Left ventricle myocardium superior (tissue), 1 donor: ENCODE measurements around the gene INSYN2B. TPM values are rescaled to one million over a fixed set of nuclear protein-coding genes. Genes with fewer than 3 reads are reported as not detected.
A peak's percentile ranks its signal among the peaks of the same experiment; 100 is the strongest.
"Not testable (repeated sequence)": the region's sequence is repeated elsewhere in the genome, so short reads cannot be mapped to it uniquely, and the experiment has no call there.

Source experiments
- ATAC-seq: fragments of 200-7000 bp; cut with Tn5 transposase; one replicate; pipeline ENCODE4 v1.9.1; 2020; ENCODE audit warnings: mild to moderate bottlenecking, moderate library complexity
- DNase-seq: peaks from one replicate; pipeline ENCODE4 v3.0.0-alpha.2; 2020
- intact Hi-C: fragments of 100-400 bp; cut with micrococcal nuclease; formaldehyde crosslinking; loops from one replicate; pipeline ENCODE4 v1.11.0; 2022
- total RNA-seq: library from RNA; stranded (reverse); fragmentation: NEBNext Ultra II Directional; extraction: Animal tissue kit (Norgen Biotek cat#: 25700); gene quantifications from one replicate; pipeline ENCODE4 v1.2.1, GENCODE V29; 2021
- donor health status: DM: no; HTN: yes; CAD: no; lungs with severe emphysema.

INSYN2B gene
- total RNA-seq, 1 donor from 2014 or later, result 0.50 TPM

DNA sequence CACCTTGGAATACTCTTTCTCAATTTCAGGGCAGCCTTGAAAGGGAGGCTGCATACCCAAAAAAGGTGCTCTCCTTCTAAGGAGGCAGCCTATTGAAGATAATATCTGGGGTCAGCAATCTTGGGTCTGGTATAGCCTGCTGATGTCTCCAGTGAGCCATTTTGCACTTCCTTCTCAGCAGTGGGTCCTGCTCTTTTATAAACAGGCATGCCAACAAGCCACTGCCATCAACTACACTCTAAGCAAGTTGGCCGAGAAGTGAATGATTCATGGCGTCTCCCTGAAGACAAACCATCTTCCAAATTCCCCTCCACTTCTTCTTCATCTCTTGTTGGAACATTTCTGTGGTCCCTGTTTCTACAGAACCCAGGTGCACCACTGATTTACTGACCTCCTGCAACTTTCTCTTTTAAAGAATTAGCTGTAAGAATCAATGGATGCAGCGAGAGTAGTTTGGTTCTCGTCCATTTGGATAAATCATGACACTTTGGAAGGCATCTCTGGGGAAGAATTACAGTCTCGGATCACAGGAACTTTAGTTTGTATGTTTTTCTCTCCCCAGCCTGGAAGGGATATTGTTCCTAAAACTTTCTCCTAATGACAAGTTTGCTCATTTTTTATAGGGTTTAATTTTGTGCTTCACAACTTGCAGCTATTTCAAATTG is 108.3 kb downstream of the INSYN2B start:
- ATAC-seq (no peak), DNase-seq (no peak)
- intact Hi-C loops, result no loop called here

DNA sequence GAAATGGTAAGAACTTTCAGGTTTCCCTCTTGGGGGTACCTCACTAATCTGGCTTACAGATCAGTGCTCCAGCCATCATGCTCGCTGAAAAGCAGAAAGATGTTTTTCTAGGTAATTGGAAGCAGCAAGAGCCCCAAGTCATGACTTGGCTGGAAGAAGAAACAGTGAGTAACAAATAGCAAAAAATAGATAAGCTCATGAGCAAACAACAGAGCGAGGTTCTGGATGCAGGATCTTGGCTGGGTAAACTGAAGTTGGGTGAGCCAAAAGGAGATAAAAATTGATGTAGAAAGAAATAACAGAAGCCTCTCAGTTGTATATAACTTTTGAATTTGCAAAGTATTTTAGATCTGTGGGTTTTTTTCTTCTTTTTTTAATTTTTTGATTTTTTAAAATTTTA is 110.1 kb downstream of the INSYN2B start:
- ATAC-seq (peak; percentile 9), DNase-seq (no peak)
- intact Hi-C loops, result no loop called here

DNA sequence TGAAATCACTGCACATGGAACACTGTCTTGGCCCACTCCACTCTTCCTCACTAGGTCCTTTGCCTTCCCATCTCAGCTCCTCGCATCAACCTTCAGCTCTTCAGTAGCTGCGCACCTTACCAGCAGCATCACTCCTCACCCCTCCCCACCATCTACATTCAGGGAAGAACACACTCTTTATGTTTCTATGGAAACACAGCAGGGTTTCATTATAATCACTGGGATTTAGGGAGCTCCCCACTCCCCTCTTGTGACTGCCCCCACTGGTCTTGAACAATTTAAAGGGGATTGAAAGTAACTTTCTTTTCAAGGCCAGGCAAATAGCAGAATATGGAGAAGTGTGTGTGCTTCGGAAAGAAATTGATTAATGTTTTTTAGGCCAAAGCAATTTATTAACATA is 111.2 kb downstream of the INSYN2B start:
- ATAC-seq (no peak), DNase-seq (no peak)
- intact Hi-C loops, result no loop called here

DNA sequence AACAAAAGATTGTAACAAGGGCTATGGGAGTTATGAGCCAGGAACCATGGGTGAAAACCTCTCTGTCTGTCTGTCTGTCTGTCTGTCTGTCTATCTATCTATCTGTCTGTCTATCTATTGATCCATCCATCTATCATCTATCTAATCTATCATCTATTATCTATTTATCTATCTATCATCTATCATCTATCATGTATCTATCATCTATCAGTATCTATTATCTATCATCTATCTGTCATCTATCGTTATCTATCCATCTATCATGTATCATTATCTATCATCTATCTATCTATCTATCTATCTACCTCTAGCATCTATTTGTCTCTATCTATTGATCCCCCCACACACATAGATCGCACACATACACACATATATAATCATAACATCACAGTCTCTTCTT is 112.9 kb downstream of the INSYN2B start:
- DNase-seq (no peak), ATAC-seq (no peak)
- intact Hi-C loops, result no loop called here

DNA sequence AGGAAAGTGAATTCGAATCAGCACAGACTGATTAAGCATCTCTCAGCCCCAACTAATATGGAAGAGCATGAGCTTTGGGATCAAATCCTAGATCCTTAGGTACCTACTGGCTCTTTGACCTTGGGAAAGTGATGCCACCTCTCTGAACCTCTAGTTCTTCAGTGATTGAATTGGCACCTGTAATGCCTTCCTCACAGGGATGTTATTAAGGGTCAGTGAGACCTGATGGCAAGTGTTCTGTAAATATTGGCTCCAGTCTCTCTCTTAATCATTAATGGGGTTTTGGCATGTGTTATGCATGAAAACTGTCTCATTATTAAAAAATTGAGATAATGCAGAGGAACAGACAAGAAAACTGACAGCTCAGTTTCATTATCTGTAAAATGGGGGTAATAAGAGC is 115.8 kb downstream of the INSYN2B start:
- DNase-seq (no peak), ATAC-seq (no peak)
- intact Hi-C loops, result no loop called here

DNA sequence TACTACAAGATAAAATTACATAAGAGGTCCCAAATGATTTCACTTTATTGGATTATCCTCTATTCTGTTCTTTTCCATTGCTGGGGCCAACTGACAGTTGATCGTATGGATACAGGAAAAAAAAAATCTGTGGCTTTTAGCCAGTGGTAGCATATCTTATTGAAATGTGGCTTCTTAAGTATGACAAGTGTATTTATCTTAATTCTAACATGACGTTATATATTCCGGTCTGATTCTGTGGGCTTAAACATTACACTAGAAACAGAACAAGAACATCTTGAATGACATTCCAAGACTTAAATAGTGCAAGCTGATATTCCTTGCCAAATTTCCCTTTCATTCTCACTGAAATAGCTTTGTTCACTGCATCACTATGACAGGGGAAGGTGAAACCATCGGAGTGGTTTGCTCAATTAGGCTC is 117.9 kb downstream of the INSYN2B start:
- ATAC-seq (no peak), DNase-seq (no peak)
- intact Hi-C loops, result no loop called here

DNA sequence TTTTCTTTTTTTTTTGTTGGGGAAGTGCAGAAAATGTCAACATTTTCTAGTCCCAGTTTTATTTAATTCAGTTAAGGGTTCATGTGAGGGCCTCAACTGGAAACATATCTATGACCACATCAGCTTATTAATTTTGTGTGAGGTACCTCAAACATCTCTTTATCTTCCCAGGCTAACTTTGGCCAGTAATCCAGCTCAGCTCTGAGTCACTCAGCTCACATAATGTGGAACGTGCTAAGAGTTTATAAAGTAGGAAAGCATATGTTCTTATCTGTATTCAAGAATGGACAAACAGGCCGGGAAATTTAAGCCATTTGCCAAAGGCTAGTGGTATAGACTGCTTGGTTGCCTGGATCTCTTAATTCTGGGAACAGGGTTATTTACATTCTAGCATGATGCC is 118.4 kb downstream of the INSYN2B start:
- DNase-seq (no peak), ATAC-seq (no peak)
- intact Hi-C loops, result no loop called here

DNA sequence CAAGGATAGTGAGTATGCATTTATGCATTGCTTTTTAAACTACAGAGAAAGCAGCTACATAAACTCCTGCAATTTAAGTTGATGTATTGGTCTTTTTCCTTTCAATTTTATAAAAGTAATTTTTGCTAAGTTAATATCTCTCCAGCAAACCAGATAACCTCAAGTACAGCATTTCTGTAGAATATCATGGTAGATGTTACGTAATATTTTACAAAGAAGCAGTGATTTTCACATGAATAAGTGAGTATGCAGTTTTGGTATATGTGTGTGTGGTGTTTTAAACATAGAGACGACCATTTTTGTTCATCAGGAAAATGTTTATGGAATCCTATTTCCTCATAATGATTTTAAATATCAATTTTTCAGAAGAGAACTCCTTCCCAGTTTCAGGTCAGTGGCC is 118.9 kb downstream of the INSYN2B start:
- intact Hi-C loops, result no loop called here
- DNase-seq (no peak), ATAC-seq (no peak)

DNA sequence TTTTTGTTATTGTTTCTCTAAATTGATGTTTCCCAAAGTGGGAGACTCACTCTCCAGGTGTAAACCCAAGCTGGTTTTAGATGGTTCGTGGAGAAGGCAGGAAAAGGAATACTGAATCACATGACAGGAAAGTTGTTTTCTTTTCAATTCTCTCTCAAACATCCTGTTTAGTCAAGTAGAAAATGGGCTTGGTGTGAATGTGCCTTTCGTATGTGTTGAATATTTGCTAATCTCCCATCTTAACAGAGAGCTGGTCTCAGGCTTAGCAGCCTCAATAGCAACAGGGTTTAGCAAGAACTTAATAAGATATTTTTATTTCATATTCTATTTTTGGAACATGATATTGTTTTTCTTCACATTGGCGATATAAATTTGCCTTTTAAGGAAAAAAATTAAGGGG is 119.7 kb downstream of the INSYN2B start:
- intact Hi-C loops, result no loop called here
- DNase-seq (no peak), ATAC-seq (no peak)

DNA sequence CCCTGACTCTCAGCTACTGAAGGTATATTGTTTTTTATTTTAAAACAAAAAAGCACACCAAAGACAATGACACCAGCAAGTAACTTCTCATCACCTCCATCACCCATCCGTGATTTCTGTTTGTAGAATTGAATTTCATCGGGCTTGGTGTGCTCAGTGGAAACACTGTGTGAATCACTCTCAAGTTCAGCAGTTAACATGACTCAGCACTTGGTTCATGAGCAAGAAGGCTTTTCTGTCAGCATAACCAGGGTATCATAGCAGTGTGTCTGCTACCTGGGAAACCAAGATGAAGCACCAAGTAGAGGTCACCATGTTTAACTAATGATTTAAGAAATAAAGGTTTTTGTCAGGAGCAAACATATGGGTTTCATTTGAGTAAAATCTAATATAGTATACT is 123.7 kb downstream of the INSYN2B start:
- intact Hi-C loops, result no loop called here
- no peak for DNase-seq
- ATAC-seq, result no peak

DNA sequence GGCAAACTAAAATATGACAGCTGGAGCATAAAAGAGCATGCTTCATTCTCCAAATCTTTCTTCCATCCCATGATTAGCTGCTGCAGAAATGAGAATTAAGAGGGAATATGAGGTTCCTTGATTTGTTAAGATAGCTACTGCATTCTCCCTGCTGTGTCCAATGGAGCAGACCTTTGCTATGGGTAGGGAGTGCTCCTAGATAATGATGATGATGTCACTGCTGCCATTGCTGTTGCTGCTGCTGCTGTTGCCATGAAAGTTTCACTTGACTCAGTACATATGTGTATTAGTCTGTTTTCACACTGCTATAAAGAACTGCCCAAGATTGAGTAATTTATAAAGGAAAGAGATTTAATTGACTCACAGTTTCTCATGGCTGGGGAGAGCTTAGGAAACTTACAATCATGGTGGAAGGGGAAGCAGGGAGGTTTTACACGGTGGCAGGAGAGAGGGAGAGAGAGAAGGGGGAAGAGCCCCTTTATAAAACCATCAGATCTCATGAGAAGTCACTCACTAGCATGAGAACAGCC is 128.9 kb downstream of the INSYN2B start:
- no peak for DNase-seq
- intact Hi-C loops, result no loop called here
- ATAC-seq, result no peak

DNA sequence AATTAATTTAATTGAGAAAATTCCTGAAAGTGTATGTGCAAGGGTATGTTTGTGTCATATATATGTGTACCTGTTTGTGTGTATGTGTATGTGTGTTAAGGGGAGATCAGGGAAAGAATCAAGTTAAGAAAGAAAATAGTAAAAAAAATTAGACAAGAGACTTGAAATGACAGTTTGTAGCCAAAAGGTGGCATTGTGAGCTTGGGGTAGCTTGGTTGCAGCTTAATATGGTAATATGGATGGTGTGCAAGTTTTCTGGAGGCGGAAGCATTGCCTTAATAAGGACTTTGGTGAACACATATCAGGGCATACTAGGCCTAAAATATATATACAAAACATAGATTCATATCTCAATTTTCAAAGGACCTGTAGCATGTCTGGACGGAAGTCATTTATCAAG is 129.9 kb downstream of the INSYN2B start:
- ATAC-seq, result no peak
- intact Hi-C loops, result no loop called here
- no peak for DNase-seq

DNA sequence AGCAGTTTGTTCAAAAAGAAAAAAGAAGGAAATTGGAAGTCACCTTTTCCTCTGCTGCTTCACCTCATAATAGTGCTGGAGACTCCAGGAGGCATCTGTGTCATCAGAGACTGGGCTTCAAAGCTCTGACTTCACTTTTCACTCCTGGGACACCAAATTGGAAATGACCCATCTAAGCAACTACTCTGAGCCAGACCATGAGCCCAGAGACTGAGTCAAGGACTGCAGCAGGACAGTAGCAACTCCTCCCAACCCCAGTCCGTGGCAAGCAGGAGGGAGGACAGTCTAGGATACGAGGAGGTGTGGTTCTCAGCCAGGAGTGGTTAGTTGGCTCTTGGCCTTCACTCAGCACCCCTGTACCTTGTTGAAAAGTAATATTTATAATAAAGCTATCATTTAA is 131.5 kb downstream of the INSYN2B start:
- intact Hi-C loops, result no loop called here
- ATAC-seq (peak; percentile 48), DNase-seq (no peak)

DNA sequence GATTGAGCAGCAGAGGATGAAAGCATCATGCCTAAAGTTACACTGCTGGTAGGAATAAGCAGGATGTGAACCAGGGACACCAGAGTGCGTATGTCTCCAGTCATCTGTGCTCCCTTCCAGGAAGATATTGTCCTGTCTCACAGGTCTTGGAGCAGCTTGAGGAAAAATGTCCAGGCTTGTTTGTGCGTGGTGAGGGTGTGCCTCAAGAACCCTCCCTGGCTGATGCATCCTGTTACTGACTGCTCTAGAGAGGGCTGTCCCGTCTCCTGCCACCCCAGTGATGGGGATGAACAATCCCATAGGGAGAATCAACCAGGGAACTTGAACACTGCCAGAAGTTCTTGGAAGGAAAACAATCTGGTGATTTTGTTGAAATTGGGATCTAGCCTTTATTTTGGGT is 132.0 kb downstream of the INSYN2B start:
- intact Hi-C loops, result no loop called here
- peak; percentile 37 for ATAC-seq
- no peak for DNase-seq

DNA sequence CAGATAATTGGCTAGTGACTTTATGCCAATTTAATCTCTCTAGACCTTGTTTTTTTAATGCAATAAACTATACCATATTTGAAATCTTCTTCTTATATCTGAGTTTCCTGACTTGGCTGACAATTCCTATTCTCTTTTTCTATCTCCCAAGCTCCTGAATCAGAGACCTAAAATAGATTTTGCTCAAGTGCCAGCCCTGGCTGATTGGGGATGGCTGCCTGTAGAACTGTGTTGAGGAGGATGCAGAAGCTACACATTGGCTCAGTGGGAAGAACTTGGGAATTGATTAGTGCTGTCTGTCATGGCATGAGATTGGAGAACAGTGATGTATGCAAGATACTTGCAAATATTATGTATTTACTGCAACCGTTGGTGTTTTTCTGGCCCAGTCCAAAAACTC is 132.8 kb downstream of the INSYN2B start:
- intact Hi-C loops, result no loop called here
- no peak for DNase-seq
- peak; percentile 56 for ATAC-seq

DNA sequence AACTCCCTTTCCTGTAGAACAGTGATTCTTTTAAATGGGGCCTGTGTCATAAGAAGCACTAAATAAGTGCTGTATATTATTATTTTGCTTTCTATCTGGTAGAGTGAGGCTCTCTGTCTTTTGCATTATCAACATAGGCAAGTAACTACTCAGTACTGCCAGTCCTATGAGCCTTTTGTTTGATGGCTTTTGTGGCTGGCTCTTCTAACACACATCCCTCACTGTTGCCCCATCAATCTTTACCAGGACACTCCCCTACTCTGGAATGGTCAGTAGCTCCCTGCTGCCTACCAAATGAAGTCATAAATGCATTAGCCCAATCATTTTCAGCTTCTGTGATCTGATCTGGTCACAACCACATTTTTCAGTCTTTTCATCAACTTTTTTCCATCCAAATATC is 137.6 kb downstream of the INSYN2B start:
- intact Hi-C loops, result no loop called here
- DNase-seq, result no peak
- ATAC-seq, result no peak

DNA sequence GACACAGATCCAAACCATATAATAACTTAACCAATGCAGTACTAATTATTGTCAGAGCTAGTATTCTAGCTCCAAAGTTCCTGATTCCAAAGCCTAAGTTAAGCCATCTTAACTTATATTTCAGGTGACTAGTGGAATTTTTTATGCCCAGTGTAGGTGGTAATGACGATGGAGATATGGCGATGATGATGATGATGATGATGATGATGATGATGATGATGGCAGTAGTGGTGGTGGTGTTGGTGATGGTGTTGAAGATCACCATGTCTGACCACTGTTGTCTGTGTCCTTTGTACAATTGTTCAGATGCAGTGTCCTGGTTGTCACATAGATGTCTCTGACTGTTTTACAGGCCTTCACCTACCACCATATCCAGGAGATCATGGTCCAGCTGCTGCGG is 139.9 kb downstream of the INSYN2B start:
- no peak for DNase-seq
- intact Hi-C loops, result no loop called here

DNA sequence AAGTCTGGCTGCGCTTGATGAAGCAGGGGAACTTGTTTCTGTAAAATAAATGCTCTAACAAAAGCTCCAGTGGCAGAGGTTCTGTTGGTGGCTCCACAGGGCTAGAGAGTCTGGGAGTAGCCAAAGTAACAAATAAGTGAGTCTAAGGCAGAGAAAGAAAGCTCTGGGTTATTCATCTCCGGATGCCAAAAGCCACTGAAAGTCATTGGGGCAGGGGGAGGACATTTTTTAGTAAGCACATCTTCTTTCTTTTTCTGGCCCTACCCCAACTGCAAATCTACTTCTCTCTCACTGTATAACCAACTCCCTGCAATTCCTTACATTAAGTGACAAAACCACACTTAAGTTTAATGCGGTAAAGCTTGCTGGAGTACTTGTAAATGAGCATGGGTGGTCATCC is 141.6 kb downstream of the INSYN2B start:
- ATAC-seq (no peak), DNase-seq (no peak)
- intact Hi-C loops, result no loop called here

More for the DNA sequence above, 139.9 kb downstream of the INSYN2B start:
- ATAC-seq, result no peak

DNA sequence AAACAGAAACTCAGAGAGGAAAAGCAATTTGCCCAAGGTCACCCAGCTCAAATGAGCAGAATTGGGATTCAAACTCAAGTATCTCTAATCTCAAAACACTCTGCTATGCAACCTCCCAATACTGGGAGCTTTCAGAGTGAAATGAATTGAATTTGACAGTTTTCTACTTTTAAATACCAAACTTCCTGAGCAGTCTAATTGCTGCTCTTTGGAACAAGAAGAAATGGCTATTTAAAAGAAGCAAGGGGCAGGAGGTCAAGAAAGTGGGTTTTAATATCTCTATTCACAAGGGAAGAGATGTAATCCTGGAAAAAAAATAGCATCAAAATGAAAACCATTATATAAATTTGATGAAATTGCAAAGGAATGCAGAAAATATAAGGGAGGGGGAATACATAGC is 142.6 kb downstream of the INSYN2B start:
- DNase-seq, result no peak
- ATAC-seq, result no peak
- intact Hi-C loops, result no loop called here

DNA sequence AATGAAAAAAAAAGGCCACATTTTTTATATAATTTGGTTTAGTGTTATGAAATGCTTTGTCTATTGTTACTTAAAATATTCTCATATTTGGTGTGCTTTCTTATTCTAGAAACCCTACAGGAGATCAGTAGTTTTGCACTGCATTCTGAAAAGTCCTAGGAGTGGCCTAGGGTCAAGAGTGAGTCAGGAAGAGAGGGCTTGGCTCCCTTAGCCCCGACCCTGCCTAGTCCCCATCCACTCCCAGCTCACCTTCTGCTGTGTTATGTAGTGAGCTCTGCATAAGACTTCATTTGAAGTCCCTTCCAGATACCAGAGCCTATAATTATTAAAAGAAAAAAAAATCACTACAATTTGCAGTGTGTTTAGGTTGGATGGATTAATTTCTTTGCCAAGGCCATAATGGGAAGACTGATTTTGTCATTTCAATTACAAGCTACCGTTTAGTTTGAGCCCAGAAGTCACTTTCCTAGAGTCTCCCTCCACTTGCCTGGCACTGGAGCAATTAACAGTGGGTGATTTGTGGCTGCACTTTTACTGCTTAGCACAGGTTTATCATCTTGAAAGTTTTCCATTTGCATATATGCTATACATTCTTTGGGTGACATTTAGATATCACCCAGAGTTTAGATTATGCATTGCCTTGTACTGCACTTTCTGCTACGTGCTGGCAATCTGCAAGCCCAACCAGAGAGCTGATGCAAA is 143.3 kb downstream of the INSYN2B start:
- ATAC-seq (no peak), DNase-seq (no peak)
- intact Hi-C loops, result no loop called here

DNA sequence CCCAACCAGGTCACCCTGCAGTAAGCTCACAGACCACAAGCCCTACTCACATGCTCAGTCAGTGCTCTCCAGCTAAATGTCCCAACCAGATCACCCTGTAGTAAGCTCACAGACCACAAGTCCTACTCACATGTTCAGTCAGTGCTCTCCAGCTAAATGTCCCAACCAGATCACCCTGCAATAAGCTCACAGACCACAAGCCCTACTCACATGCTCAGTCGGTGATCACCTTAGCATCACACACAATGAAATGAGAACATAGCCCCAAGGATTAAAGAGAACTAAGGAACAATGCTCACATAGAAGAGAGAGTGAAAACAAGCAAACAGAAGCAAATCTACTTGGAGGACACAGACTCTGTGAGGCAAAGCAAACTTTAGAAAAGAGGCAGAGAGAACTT is 145.8 kb downstream of the INSYN2B start:
- intact Hi-C loops, ATAC-seq, DNase-seq: not testable (repeated sequence)
